Eye (tissue), 1 donor: ENCODE measurements around the gene PSMB7.

Source experiments
- DNase-seq: peaks from one replicate; pipeline ENCODE4 v3.0.0-alpha.2; 2015

PSMB7 gene

GRCh38 chr9:124323904-124324303 is 91.3 kb downstream of the PSMB7 start:
- no peak for DNase-seq

- no peak for DNase-seq
Observed at GRCh38 chr9:124322618-124323432, 92.4 kb downstream of the PSMB7 start.

GRCh38 chr9:124321935-124322334 is 93.3 kb downstream of the PSMB7 start:
- DNase-seq: no peak

- no peak for DNase-seq
Observed at GRCh38 chr9:124321416-124321815, 93.8 kb downstream of the PSMB7 start.

- peak; percentile 92 for DNase-seq
Observed at GRCh38 chr9:124320062-124320973, 94.9 kb downstream of the PSMB7 start.

- DNase-seq: no peak
Observed at GRCh38 chr9:124315882-124316281, 99.4 kb downstream of the PSMB7 start.

GRCh38 chr9:124313940-124314339 is 101.3 kb downstream of the PSMB7 start:
- no peak for DNase-seq

GRCh38 chr9:124312290-124313265 is 102.7 kb downstream of the PSMB7 start:
- no peak for DNase-seq

- DNase-seq: no peak
Observed at GRCh38 chr9:124311283-124311682, 104.0 kb downstream of the PSMB7 start.

- DNase-seq: no peak
Observed at GRCh38 chr9:124309667-124310084, 105.6 kb downstream of the PSMB7 start.

GRCh38 chr9:124308606-124309491 is 106.4 kb downstream of the PSMB7 start:
- DNase-seq: no peak

GRCh38 chr9:124307379-124308030 is 107.7 kb downstream of the PSMB7 start:
- no peak for DNase-seq

- peak; percentile 59 for DNase-seq
Observed at GRCh38 chr9:124306098-124306735, 109.0 kb downstream of the PSMB7 start.

GRCh38 chr9:124304285-124304684 is 111.0 kb downstream of the PSMB7 start:
- no peak for DNase-seq

- DNase-seq: no peak
Observed at GRCh38 chr9:124303762-124304161, 111.5 kb downstream of the PSMB7 start.
